Mononuclear cell (primary cell): ENCODE results near the gene MT1M. TPM values are rescaled to one million over a fixed set of nuclear protein-coding genes. Genes with fewer than 3 reads are reported as not detected.
A peak's percentile ranks its signal among the peaks of the same experiment; 100 is the strongest.
"Not testable (repeated sequence)": the region's sequence is repeated elsewhere in the genome, so short reads cannot be mapped to it uniquely, and the experiment has no call there.

Source experiments
- H3K27me3 ChIP-seq: 2 replicates; pipeline ENCODE4 v1.6.0; 2011; ENCODE audit warnings: low read length, control low read depth; ENCODE audit not compliant: insufficient read depth
- H3K4me1 ChIP-seq: 2 replicates; pipeline ENCODE4 v1.5.1; 2011; ENCODE audit warnings: mild to moderate bottlenecking, low read length, control low read depth; ENCODE audit not compliant: insufficient read depth
- H3K4me3 ChIP-seq: 2 replicates; pipeline ENCODE4 v1.5.1; 2011; ENCODE audit warnings: mild to moderate bottlenecking, low read length, moderate library complexity
- H3K9me3 ChIP-seq: 2 replicates; pipeline ENCODE4 v1.5.1; 2011; ENCODE audit warnings: low read depth, mild to moderate bottlenecking, control low read depth, low read length
- total RNA-seq: library from RNA; depleted of rRNA; stranded (reverse); fragments of >200 nt; gene quantifications from one replicate; pipeline ENCODE4 v1.2.3, GENCODE V29; 2012

MT1M gene
- total RNA-seq, 1 donor: not detected

DNA sequence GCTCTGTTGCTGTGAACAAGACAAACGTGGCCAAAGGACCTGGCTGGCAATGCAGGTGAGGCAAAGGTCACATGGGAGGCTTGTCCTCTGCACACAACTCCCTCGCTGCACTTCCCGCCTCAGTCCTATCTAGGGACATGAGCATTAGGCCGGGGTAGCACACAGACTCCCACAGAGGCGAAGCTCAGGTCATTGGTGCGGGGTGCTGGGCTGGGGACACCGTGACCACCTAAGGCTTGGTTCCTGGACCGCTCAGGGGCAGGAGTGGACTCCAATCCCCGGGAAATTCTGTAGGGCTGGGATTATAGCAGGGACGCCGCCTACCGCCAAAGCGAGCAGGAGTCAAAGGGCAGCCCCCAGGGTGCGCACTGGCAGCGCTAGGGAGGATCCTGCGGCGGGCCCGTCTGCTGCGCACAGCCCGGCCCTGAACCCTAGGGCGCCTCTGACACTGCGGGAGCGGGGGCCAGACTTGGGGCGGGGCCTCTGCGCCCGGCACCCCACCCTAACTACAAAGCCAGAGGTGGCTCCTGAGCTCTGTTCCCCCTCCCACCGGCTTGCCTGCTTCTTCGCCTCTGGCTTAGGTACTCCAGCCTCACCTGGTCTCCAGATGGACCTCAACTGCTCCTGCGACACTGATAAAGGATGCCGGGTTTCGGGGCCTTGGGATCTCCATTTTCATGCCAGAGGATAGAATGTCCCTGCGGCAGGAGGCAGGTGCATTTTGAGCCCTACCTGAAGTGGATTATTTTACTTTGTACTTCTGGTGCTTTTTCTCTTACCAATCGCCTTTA lies 15.4 kb downstream of the MT1M start:
- Histone ChIP-seq H3K27me3 (peaks cover 63% of the 10 kb centered on the region), H3K9me3 (no peaks in the 10 kb centered on the region), H3K4me1 (peaks cover 15% of the 10 kb centered on the region), H3K4me3 (no peak overlapping the region)

DNA sequence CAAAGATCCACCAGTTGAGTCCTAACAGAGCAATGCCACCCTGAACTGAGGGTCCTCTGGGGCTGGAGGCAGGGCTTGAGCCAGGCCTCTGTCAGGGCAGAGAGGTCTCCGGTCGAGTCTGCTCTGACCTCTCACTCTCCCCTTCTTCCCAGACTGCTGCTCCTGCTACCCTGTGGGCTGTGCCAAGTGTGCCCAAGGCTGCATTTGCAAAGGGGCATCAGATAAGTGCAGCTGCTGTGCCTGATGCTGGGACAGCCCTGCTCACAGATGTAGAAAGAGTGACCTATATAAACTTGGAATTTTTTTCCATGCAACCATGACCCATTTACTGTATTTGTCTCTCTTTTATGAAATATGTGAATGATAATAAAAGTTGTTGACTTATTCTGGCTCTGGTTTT lies 16.8 kb downstream of the MT1M start:
- peaks cover under 1% of the 10 kb centered on the region for H3K4me1 ChIP-seq
- H3K9me3 ChIP-seq: no peaks in the 10 kb centered on the region
- H3K4me3 ChIP-seq: no peak overlapping the region
- H3K27me3 ChIP-seq: peaks cover 50% of the 10 kb centered on the region

DNA sequence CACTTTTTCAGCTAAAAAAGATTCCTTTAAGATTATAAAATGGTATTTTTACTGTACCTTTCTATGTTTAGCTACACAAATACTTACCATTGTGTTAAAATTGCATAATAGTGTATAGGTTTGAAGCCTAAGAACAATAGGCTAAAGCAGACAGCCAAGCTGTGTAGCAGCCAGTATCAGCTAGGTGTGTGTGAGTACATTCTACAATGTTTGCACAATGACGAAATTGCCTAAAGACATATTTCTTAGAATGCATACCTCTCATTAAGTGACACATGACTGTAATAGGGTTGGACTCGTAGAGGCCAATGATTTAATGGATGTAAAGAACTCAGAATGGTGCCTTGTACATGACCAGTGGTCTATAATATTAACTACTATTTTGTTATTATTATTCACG lies 17.4 kb downstream of the MT1M start:
- Histone ChIP-seq H3K4me1 (no peaks in the 10 kb centered on the region), H3K27me3 (peaks cover 45% of the 10 kb centered on the region)

DNA sequence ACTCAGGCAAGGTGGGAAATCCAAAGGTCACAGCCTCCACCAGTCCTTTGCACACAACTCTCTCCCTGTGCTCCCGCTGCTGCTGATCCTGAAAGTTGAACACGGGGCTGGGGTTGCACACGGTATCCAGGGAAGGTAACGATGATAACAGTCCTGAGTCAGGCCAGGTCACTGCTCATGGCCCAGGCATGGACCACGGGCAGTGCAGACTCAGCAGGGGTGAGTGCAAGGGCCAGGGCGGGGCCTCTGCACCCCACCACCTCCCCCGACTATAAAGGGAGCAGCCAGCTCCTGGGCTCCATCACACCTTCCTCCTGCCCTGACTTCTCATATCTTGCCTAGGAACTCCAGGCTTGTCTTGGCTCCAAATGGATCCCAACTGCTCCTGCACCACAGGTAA lies 19.1 kb downstream of the MT1M start, which contains the start of gene MT1B:
Gene MT1B (plus strand): TSS at position 301 of the 400 bp plus-strand sequence. CDS start 68 bp downstream, at position 369.
- no peaks in the 10 kb centered on the region for H3K9me3 ChIP-seq
- peaks cover 31% of the 10 kb centered on the region for H3K27me3 ChIP-seq
- H3K4me3 ChIP-seq: no peak within 1 kb of the TSS
- H3K4me1 ChIP-seq: no peaks in the 10 kb centered on the region

More for the DNA sequence above, 17.4 kb downstream of the MT1M start:
- Histone ChIP-seq H3K4me3 (no peak overlapping the region), H3K9me3 (no peaks in the 10 kb centered on the region)

DNA sequence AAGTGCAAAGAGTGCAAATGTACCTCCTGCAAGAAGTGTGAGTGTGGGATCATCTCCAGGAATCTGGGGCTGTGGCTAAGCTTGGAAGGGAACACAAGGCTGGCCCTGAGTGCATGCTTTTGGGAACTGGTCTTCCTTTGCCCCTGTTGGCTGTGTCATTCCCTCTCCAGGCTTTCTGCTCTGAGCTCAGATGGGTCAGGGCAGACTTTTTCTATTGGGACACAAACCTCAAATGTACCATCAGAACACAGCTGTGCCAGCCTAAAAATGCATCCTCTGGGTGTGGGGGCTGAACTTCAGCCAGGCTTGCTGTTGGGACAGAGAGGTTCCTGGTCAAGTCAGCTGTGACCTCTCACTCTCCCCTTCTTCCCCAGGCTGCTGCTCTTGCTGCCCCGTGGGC lies 20.1 kb downstream of the MT1M start:
- Histone ChIP-seq H3K9me3 (no peaks in the 10 kb centered on the region), H3K4me3 (no peak overlapping the region), H3K27me3 (peaks cover 24% of the 10 kb centered on the region), H3K4me1 (peaks cover 4% of the 10 kb centered on the region)

DNA sequence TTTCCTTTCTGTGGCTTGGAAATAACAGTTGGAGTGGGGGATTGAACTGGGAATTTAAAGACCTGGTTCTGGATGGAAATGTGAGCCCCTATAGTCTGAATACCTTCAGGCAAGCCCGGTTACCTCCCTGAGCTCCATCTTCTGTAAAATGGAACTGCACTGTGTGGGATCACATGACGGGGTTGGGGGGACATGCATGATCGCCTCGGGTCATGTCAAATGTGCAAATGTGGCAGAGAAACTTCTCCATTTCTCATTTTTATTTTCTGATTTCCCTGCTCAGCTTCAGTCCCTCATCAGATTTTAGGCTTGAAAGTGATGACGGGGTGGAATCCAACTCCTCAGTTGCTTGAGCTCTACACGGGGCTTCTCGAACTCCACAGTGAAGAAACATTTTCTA lies 20.8 kb downstream of the MT1M start:
- Histone ChIP-seq H3K4me1 (peaks cover 8% of the 10 kb centered on the region), H3K9me3 (no peaks in the 10 kb centered on the region), H3K27me3 (peaks cover 18% of the 10 kb centered on the region), H3K4me3 (no peak overlapping the region)

DNA sequence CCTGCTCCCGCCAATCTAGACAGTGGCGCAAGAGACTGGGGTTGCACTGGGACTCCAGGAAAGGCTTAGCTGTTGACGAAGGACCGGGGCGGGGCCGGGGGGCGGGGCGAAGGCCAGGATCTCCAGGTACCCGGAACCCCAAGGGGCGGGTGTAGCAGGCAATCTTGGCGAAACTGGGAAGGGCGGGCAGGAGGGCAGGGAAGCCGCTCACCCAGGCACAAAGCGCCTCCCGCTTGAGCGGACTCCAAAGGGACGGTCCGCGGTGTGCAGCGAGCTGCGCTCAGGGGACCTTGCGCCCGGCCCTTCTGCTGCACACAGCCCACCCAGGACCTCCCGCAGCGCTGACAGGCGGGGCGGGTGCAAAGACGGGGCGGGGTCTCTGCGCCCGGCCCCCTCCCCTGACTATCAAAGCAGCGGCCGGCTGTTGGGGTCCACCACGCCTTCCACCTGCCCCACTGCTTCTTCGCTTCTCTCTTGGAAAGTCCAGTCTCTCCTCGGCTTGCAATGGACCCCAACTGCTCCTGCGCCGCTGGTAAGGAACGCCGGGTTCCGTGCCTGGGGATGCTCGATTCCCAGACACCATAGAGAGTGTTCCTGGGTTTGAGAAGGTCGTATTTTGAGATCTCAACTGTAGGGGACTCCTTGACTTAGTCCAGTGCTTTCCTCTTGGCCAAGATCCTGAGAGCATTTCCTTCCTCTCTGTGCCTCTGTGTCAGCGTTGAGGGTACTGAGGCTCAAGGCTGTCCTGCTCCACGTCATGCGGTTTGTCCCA lies 25.3 kb downstream of the MT1M start, which contains the start of gene MT1F:
Gene MT1F (plus strand): TSS at position 405 of the 772 bp plus-strand sequence. CDS start 100 bp downstream, at position 505.
- Histone ChIP-seq H3K4me3 (peak within 1 kb of the TSS; percentile 56), H3K9me3 (no peaks in the 10 kb centered on the region), H3K4me1 (peaks cover 17% of the 10 kb centered on the region), H3K27me3 (peaks cover 8% of the 10 kb centered on the region)

DNA sequence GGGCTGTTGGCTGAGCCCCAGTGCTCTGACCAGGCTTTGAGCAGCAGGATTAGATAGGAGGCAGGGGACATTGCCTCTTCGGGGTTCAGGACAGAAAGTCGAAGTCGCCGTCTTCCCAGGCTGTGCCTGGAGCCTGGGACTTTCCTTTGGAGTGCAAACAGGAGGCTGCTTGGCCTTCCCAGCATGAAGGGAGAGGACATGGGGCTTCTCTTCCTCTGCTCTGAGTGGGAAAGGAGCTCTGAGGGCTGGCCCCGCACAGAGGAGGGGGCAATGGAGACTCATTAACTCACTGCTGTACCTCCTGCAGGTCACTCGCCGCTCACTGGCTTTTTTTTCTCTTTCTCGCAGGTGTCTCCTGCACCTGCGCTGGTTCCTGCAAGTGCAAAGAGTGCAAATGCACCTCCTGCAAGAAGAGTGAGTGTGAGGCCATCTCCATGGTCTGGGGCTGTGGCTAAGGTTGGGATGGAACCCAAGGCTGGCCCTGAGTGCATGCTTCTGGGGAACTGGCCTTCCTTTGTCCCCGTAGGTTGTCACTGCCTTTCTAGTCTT lies 25.9 kb downstream of the MT1M start:
- Histone ChIP-seq H3K4me1 (peaks cover 17% of the 10 kb centered on the region), H3K9me3 (no peaks in the 10 kb centered on the region), H3K27me3 (peaks cover 13% of the 10 kb centered on the region), H3K4me3 (peak overlapping the region; percentile 56)

DNA sequence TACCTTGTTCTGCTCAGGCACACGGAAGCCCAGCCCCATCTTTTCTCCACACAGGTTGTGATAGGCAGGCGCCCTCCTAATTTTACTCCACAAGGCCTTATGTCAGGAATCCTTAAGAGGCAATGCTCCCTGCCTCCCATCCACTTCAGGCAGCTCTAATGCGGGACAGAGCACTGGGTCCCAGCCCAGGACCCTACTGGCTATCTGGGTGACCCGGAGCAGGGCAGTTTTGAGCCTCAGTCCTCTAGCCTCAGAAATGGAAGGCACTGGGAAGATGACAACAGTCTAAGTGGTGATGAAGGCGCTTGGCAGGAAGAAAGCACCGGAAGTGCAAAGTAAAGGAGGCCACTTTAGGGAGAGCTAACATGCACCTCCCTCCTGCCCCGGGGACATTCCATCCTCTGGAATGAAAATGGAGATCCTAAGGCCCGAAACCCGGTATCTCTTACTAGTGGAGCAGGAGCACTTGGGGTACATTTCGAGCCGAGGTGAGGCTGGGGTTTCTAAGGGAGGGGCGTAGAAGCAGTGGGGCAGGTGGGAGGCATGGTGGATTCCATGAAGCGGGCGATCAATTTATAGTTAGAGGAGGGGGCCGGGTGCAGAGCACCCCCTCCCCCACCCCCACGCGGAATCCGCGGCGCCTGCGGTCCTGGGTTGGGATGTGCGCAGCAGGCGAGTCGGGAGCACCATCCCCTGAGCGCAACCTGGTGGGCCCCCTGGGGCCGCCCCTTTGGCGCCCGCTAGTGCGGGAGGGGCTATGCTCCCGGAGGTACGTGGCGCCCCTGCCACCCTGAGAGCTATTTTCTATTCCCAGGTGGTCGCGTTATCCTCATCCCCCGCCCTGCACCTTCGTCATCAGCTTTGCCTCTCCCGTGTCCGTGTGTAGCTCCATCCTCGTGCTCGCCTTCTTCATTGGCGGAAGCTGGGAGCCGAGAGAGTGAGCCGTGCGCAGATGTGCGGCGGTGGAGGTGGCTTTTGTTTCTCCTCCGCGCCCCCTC lies 30.2 kb downstream of the MT1M start:
- no peaks in the 10 kb centered on the region for H3K9me3 ChIP-seq
- peaks cover 14% of the 10 kb centered on the region for H3K4me1 ChIP-seq
- peak overlapping the region; percentile 19 for H3K4me3 ChIP-seq
- H3K27me3 ChIP-seq: peaks cover 52% of the 10 kb centered on the region

DNA sequence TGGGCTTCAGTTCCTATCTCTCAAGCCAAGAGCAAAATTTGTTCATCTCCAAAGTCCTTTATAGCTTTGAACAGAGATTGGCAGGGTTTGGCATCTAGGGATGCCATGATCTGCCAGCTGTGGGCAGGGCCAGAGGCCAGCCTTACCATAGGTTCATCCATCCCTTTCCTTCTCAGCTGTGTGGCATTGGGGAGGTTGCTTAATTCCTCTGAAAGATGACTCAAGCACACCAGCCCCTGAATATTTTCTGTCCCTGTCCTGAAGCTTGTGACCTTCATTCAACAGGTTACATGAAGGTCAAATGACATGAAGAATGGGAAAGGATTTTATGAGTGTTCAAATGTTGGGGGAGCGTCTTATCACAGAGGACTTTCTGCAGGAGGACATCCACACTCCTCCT lies 32.0 kb downstream of the MT1M start:
- no peak overlapping the region for H3K4me3 ChIP-seq
- H3K4me1 ChIP-seq: peaks cover 4% of the 10 kb centered on the region
- no peaks in the 10 kb centered on the region for H3K9me3 ChIP-seq
- peaks cover 70% of the 10 kb centered on the region for H3K27me3 ChIP-seq

DNA sequence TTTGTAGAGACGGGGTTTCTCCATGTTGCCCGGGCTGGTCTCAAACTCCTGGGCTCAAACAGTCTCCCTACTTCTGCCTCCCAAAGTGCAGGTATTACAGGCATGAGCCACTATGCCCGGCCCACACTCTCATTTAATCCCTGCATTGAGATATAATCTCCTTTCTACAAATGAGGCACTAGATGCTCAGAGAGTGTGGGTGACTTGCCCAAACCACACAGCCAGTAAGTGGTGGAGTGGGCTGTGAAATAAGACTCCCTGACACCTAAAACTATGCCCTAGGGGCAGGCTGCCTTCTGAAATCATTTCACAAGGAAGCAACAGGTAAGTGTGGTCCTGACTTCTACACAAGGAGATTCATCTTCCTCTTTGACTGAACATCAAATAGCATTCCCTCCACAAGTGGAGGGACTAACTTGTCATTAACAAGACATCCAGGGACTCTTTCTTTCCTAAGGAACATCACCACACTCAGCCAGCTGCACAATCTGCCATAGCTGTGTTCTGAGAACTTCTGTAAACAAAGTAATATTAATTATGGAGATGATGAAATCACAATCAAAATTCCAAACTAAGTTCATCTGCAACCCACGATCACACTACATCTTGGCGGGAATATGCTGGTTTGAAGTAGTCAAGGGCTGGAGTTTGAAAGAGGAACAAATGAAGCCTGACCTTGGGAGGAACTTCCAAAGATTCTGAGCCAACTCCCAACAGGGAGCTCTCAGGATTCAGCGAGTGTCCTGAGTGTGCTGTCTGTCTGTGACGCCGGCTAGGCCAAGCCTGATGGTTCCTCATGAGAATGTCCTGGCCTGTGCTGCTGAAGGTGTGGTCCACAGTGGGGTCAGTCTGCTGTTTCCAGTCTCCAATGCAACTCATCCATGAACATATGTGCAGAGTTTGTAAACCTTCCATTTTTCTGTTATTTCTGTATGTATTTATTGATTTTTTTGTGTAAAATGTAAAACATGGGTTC lies 33.1 kb downstream of the MT1M start:
- H3K9me3 ChIP-seq, H3K4me3 ChIP-seq, H3K4me1 ChIP-seq: not testable (repeated sequence)
- H3K27me3 ChIP-seq: peaks cover 81% of the 10 kb centered on the region

DNA sequence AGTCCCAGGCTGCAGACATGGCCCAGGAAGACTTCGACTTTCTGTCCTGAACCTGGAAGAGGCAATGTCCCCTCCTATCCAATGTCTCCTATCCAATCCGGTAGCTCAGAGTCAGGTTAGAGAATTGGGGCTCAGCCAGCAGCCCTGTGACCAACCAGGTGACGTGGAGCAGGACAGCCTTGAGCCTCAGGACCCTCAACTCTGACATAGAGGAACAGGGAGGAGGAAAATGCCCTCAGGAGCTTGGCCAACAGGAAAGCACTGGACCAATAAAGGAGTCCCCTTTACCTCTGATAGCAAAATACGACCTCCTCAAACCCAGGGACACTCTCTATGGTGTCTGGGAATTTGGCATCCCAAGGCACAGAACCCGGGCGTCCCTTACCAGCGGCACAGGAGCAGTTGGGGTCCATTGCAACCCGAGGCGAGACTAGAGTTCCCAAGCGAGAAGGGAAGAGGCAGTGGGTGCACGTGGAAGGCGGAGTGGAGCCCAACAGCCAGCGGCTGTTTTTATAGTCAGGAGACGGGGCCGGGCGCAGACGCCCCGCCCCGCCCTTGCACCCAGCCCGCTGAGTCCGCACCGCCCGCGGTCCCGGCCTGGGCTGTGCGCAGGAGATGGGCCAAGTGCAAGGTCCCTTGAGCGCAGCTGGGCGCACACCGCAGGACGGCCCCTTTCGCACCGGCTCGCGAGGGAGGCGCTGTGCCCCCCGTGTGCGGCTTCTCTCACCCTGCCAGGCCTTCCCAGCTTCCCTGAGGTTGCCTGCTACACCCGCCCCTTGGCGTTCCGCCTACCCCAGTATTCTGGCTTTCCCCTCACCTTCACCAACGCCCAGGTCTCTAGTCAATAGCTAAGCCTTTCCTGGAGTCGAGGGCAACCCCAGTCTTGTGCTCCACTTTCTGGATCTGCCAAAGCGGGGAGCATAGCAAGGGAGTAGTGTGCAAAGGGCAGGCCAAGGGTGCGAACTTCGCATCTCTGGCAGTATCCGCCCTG lies 35.4 kb downstream of the MT1M start, which contains the start of gene MT1G:
Gene MT1G (minus strand): TSS at position 485 of the 991 bp plus-strand sequence. CDS start 72 bp downstream, at position 413.
- Histone ChIP-seq H3K27me3 (peaks cover 93% of the 10 kb centered on the region), H3K4me1 (no peaks in the 10 kb centered on the region), H3K9me3 (no peaks in the 10 kb centered on the region), H3K4me3 (no peak within 1 kb of the TSS)
